Colonic mucosa (tissue), 4 donors: ENCODE data around the gene RABEP1. TPM values are rescaled to one million over a fixed set of nuclear protein-coding genes. Genes with fewer than 3 reads are reported as not detected.

Experiments
- DNase-seq: peaks from one replicate; pipeline ENCODE4 v3.0.0-alpha.2; 2020
- H3K27ac ChIP-seq: fragments of 200-600 bp; one replicate; pipeline ENCODE4 v1.8.0; 2021
- H3K27me3 ChIP-seq: fragments of 200-600 bp; one replicate; pipeline ENCODE4 v1.8.0; 2021
- H3K36me3 ChIP-seq: fragments of 200-600 bp; one replicate; pipeline ENCODE4 v1.8.0; 2021
- H3K4me1 ChIP-seq: fragments of 200-600 bp; one replicate; pipeline ENCODE4 v1.8.0; 2021; ENCODE audit warnings: mild to moderate bottlenecking
- H3K4me3 ChIP-seq: fragments of 200-600 bp; one replicate; pipeline ENCODE4 v1.8.0; 2021
- H3K9ac ChIP-seq, 2 donors: one replicate each; pipeline ENCODE4 v1.7.0; 2013; ENCODE audit warnings: control low read depth in 2 of 2, low read depth in 2 of 2, low read length in 2 of 2
- H3K9me3 ChIP-seq: fragments of 200-600 bp; one replicate; pipeline ENCODE4 v1.8.0; 2021
- intact Hi-C: fragments of 100-400 bp; cut with DNase I; formaldehyde crosslinking; loops from one replicate; pipeline ENCODE4 v1.14.1; 2022
- total RNA-seq, 2 donors: library from RNA; stranded (reverse); fragmentation: NEBNext Ultra II Directional in 1 of 2; extraction: Animal tissue kit (Norgen Biotek cat#: 25700) in 1 of 2; gene quantifications; one replicate each; pipeline ENCODE4 v1.2.1, GENCODE V29; 2021
- TF ChIP-seq, protein P1 (sequence below): fragments of 200-600 bp; IDR thresholded peaks from one replicate; pipeline ENCODE4 v1.8.0; 2022; ENCODE audit warnings: antibody characterized with exemption, mild to moderate bottlenecking
- donor health status: healthy.
- donor health status: DM: no; HTN: no; CAD: no.
- donor health status: DM: no; HTN: no; CAD: no.

Gene RABEP1
- total RNA-seq, 2 donors from 2014 or later, result 22.6 to 23.2 TPM

DNA sequence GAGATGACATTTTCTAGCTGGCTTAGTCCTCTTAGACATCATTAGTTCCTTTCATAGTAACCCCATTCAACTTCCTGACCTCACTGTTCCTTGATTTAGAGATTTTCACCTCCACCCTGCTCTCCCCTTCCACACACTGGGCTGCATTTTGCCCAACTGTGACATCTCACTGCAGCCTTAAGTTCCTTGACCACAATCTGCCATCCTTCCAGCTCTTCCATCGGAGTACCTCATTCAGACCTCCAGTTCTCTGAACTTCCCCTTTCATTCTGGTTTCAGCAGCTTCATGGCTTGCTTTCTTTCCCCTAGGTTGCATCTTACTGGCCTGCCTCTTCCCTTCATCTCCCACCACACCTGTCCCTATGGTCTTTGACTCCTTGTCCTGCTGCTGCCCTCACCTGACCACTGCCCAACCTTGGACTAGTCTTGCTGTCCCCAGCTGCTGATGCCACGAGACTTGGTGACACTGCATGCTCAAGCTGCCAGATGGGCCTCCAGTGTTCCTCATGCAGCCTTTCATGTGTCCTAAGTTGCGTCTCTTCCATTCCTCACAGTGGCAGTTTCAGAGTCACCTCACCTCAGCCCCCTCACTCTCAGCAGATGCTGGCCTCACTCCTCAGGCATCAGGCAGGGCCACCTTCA, 96.6 kb downstream of the RABEP1 start:
- no peak overlapping the region for H3K9ac ChIP-seq
- intact Hi-C loops, result no loop called here
- TF ChIP-seq, protein P1, sequence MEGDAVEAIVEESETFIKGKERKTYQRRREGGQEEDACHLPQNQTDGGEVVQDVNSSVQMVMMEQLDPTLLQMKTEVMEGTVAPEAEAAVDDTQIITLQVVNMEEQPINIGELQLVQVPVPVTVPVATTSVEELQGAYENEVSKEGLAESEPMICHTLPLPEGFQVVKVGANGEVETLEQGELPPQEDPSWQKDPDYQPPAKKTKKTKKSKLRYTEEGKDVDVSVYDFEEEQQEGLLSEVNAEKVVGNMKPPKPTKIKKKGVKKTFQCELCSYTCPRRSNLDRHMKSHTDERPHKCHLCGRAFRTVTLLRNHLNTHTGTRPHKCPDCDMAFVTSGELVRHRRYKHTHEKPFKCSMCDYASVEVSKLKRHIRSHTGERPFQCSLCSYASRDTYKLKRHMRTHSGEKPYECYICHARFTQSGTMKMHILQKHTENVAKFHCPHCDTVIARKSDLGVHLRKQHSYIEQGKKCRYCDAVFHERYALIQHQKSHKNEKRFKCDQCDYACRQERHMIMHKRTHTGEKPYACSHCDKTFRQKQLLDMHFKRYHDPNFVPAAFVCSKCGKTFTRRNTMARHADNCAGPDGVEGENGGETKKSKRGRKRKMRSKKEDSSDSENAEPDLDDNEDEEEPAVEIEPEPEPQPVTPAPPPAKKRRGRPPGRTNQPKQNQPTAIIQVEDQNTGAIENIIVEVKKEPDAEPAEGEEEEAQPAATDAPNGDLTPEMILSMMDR, result no peak
- no peak overlapping the region for H3K27ac ChIP-seq
- H3K9me3 ChIP-seq, result no peaks in the 10 kb centered on the region
- no peak for DNase-seq
- H3K27me3 ChIP-seq, result no peaks in the 10 kb centered on the region
- H3K4me3 ChIP-seq, result no peak overlapping the region
- H3K4me1 ChIP-seq, result no peaks in the 10 kb centered on the region
- H3K36me3 ChIP-seq, result peaks cover 29% of the 10 kb centered on the region

DNA sequence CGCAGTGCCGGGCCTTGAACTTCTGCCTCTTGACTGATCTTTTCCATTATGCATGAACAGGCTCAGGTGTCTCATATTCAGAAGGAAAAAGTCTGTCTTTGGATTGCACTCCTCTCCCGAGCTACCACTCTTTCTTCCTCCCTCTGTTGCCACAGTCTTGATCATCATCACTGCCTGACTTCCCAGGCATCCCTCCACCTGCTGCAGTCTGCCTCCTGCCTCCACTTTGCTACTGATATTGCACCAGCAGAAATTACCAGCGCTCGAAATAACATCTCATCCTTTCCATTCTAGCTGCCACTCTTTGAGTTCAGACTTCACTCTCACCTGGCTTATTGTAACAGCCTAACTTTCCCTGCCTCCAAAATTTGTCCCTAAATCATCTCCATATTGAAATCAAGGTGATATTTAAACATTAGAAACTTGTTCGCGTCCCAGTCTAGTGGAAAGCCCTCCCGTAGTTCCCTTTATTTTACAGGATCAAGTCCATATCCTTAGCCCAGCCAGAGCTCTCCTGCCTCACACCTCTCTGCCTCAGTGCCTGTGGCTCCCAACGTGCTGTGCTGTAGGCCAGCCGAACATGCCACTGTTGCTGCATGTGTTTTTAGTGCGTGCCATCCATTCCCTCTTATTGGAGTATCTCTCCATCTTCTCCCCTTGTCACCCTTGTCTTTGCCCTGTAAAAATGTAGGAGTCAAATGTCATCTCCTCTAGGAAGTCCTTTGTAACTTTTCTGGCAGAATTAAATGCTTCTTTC, 97.4 kb downstream of the RABEP1 start:
- Histone ChIP-seq H3K27ac (no peak overlapping the region), H3K4me1 (no peaks in the 10 kb centered on the region), H3K4me3 (no peak overlapping the region), H3K9me3 (no peaks in the 10 kb centered on the region), H3K9ac (no peak overlapping the region), H3K36me3 (peaks cover 29% of the 10 kb centered on the region), H3K27me3 (no peaks in the 10 kb centered on the region)
- intact Hi-C loops, result no loop called here
- no peak for DNase-seq
- TF ChIP-seq, protein P1, result no peak

DNA sequence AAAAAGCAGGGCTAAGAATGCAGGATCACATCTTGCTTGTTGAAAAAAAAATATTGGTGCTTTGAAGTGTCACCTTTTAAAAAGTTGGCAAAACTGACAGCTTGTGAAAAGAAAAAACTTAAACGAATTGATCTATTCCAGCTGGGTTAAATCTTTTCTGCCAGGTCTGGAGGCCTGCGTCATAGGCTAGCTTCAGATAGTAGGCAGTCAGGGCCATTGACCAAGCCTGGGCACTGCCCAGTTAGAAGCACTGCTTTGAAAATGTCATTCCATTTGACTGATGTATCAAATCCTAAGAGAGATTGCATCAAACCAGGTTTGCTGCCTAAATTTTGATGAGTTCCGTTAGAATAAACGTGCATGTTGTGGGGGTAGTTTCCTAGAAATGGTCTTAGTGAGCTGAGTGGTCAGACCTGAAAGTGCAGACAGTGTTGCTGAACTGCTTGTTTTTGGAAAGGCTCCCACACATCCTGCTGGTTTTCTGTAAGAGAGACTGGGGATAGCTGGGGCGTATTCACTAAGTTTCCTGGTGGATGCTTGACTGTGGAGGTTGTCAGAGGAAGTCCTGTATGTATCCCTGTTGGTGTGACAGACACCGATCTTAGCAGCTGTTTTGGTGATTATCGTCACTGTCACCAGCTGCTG, 98.5 kb downstream of the RABEP1 start:
- TF ChIP-seq, protein P1, result no peak
- Histone ChIP-seq H3K27me3 (no peaks in the 10 kb centered on the region), H3K27ac (no peak overlapping the region), H3K4me1 (no peaks in the 10 kb centered on the region), H3K36me3 (peaks cover 39% of the 10 kb centered on the region), H3K9ac (no peak overlapping the region), H3K4me3 (no peak overlapping the region), H3K9me3 (no peaks in the 10 kb centered on the region)
- intact Hi-C loops, result no loop called here
- no peak for DNase-seq

DNA sequence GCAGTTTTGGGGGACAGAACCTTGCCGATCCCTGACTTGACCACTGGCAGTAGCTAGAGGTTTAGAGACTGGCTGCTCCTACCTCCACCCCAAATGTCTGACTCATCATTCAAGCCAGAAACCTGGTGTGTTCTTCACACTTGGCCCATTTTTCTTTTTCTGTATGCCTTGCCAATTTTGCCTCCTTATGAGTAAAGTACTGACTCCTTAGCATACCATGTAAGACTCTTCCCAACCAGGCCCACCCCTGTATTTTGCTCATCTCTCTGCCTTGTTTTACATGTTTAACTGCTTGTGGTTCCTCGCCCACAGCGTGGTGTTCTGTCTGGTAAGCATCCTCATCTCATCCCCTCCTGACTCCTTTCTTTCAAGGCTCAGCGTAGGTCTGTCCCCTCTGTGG, 99.5 kb downstream of the RABEP1 start:
- Histone ChIP-seq H3K4me3 (no peak overlapping the region), H3K27me3 (no peaks in the 10 kb centered on the region), H3K9ac (no peak overlapping the region), H3K4me1 (no peaks in the 10 kb centered on the region), H3K36me3 (peaks cover 46% of the 10 kb centered on the region), H3K9me3 (no peaks in the 10 kb centered on the region), H3K27ac (no peak overlapping the region)
- DNase-seq, result no peak
- TF ChIP-seq, protein P1, result no peak
- intact Hi-C loops, result no loop called here

DNA sequence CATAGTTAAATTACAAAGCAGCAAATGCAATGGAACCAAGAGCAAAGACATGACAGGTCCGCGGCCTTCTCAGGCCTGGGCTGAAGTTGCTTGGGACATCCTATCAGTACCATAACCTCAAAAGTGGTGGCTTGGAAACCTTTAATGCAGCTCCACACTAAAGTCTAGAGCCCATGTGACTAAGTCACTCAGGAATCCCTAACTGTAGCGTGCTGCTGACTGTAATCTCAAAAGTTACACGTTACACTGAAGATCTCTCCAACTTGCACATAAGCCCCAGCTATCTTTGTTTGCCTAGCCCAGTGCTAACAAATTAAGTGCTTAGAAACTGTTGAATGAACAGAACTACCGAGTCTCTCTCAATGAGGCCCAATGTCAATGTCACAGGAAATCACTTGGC, 109.6 kb downstream of the RABEP1 start:
- intact Hi-C loops, result no loop called here

More for the DNA sequence above, 109.6 kb downstream of the RABEP1 start:
- H3K27me3 ChIP-seq, result no peaks in the 10 kb centered on the region
- H3K27ac ChIP-seq, result no peak overlapping the region
- H3K9me3 ChIP-seq, result no peaks in the 10 kb centered on the region
- TF ChIP-seq, protein P1, result no peak
- H3K36me3 ChIP-seq, result peaks cover 15% of the 10 kb centered on the region
- no peak overlapping the region for H3K9ac ChIP-seq
- H3K4me1 ChIP-seq, result no peaks in the 10 kb centered on the region
- DNase-seq, result no peak
- H3K4me3 ChIP-seq, result no peak overlapping the region
